ENCODE measurements around the gene TMCC1.

TMCC1 gene

DNA sequence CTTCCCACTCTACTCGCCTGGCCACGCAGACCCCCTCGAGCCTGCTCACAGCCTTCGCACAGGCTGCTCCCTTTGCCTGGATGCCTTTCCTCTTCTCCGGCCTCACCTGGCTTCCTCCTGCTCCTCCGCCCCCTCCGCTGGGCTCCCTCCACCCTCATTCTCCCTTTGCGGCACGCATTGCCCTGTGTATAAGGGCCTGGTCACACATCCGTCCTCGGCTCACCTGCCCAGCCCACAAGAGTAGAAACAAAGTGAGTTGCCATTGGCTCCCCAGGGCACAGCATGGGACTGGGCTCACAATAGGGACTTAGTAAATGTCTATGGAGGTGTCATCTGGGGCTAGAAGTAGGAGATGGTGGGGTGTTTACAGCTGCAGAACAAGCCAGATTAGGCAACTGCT is 291.2 kb downstream of the TMCC1 start:
- DNase-seq (ENCODE audit: low read depth): no peak
- H3K4me3 ChIP-seq (ENCODE audit: low read length): no peak overlapping the region
- no peak for TF ChIP-seq CTCF (IDR thresholded peaks at IDR 0.05; ENCODE audit: insufficient read depth, low read depth, low read length, missing control alignments)

- TF ChIP-seq CTCF (IDR thresholded peaks at IDR 0.05; ENCODE audit: insufficient read depth, low read depth, low read length, missing control alignments): no peak
- no peak overlapping the region for H3K4me3 ChIP-seq (ENCODE audit: low read length)
- DNase-seq (ENCODE audit: low read depth): no peak
Measured at GRCh38 chr3:129601713-129602112, 291.8 kb downstream of the TMCC1 start.

GRCh38 chr3:129600348-129600747 is 293.2 kb downstream of the TMCC1 start:
- no peak for TF ChIP-seq CTCF (IDR thresholded peaks at IDR 0.05; ENCODE audit: insufficient read depth, low read depth, low read length, missing control alignments)
- no peak overlapping the region for H3K4me3 ChIP-seq (ENCODE audit: low read length)
- DNase-seq (ENCODE audit: low read depth): no peak

DNA sequence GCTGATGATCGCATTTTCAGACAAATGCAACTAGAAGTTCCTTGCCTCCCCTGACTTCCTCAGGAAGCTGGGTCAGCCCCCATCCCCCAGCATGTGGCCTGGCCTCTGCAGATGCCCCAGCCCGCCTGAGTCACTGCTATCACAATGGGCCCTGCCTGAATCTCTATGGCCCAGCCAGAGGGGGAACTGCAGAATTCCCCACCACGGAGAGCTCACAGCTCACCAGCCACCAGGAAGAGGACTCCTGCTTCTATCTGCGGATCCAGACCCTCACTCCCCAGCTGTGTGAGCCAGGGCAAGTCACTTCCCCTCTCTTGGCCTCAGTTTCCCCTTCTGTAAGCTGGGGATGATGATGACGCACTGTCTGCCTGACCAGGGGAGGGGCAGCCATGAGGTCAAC is 293.9 kb downstream of the TMCC1 start:
- no peak for DNase-seq (ENCODE audit: low read depth)
- TF ChIP-seq CTCF (IDR thresholded peaks at IDR 0.05; ENCODE audit: insufficient read depth, low read depth, low read length, missing control alignments): no peak
- no peak overlapping the region for H3K4me3 ChIP-seq (ENCODE audit: low read length)

- TF ChIP-seq CTCF (IDR thresholded peaks at IDR 0.05; ENCODE audit: insufficient read depth, low read depth, low read length, missing control alignments): no peak
- no peak for DNase-seq (ENCODE audit: low read depth)
- no peak overlapping the region for H3K4me3 ChIP-seq (ENCODE audit: low read length)
Measured at GRCh38 chr3:129599073-129599472, 294.4 kb downstream of the TMCC1 start.

DNA sequence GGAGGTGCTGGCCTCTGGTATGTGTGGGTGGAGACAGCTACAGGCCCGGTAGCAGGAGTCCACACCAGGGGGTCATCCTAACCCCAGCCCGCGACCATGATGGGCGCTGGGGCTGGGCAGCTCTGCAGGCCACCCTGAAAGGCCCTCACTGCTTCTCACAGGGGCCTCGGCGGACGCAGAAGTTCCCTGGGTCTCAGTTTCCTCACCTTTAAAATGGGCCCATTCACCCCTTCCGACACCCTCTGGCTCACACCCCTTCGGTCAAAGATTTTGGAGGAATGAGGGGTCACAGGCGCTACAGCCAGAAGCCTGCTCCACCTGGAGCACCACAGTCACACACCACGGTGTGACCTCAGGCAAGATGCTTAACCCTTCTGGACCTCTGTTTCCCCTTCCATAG is 295.0 kb downstream of the TMCC1 start:
- DNase-seq (ENCODE audit: low read depth): no peak
- no peak overlapping the region for H3K4me3 ChIP-seq (ENCODE audit: low read length)
- TF ChIP-seq CTCF (IDR thresholded peaks at IDR 0.05; ENCODE audit: insufficient read depth, low read depth, low read length, missing control alignments): no peak

DNA sequence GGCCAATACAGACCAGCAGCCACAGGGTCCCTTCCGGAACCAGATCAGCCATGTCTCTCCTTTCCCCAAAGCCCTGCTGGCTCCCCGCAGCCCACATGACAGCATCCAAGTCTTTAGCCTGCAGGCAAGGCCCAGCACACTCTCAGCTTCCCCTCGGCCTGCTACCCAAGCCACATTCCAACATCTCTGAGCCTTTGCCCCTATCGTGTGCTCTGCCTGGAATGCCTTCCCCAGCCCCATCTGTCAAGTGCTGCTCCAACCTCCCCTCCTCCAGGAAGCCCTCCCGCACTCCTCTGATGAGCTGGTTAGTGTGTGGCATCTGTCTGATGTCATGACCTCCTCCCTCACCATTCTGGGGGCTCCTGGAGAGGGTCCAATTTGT is 295.5 kb downstream of the TMCC1 start:
- no peak for DNase-seq (ENCODE audit: low read depth)
- TF ChIP-seq CTCF (IDR thresholded peaks at IDR 0.05; ENCODE audit: insufficient read depth, low read depth, low read length, missing control alignments): no peak
- no peak overlapping the region for H3K4me3 ChIP-seq (ENCODE audit: low read length)
